Tibial nerve (tissue), 4 donors: Measurements from ENCODE around the gene SFMBT2. TPM values are rescaled to one million over a fixed set of nuclear protein-coding genes. Genes with fewer than 3 reads are reported as not detected.

Source experiments
- DNase-seq, 2 donors: peaks; one replicate each; pipeline ENCODE4 v3.0.0-alpha.2; 2019; ENCODE audit warnings: low spot score in 2 of 2
- H3K27ac ChIP-seq, 4 donors: fragments of 200-600 bp; sonication (generic) in 3 of 4; one replicate each; pipeline ENCODE4 v1.5.1; 2017 to 2019; ENCODE audit warnings: mild to moderate bottlenecking in 1 of 4
- H3K27me3 ChIP-seq, 2 donors: fragments of 200-600 bp; sonication (generic) in 1 of 2; one replicate each; pipeline versions ENCODE4 v1.5.1 to v1.6.0; 2017 to 2019
- H3K36me3 ChIP-seq, 3 donors: fragments of 200-600 bp; sonication (generic); one replicate each; pipeline ENCODE4 v1.5.1; 2018 to 2019
- H3K4me1 ChIP-seq, 4 donors: fragments of 200-600 bp; sonication (generic) in 3 of 4; one replicate each; pipeline ENCODE4 v1.5.1; 2017 to 2019
- H3K4me3 ChIP-seq, 4 donors: fragments of 200-600 bp; sonication (generic) in 3 of 4; one replicate each; pipeline ENCODE4 v1.5.1; 2017 to 2019; ENCODE audit warnings: mild to moderate bottlenecking in 1 of 4, moderate library complexity in 1 of 4
- H3K9me3 ChIP-seq, 4 donors: fragments of 200-600 bp; sonication (generic) in 3 of 4; one replicate each; pipeline ENCODE4 v1.5.1; 2017 to 2019
- CTCF ChIP-seq, 5 experiments: fragments of 200-600 bp in 3 of 5; fragments of 450-650 bp in 2 of 5; sonication (generic) in 3 of 5; IDR thresholded peaks; one replicate each; pipeline ENCODE4 v1.5.1; 2016 to 2019; ENCODE audit warnings: antibody characterized with exemption in 5 of 5, mild to moderate bottlenecking in 3 of 5, moderate library complexity in 2 of 5
- EP300 ChIP-seq, 2 donors: sonication (generic); formaldehyde crosslinking; IDR thresholded peaks; one replicate each; pipeline ENCODE4 v1.6.1; 2017; ENCODE audit warnings: antibody characterized with exemption in 2 of 2, mild to moderate bottlenecking in 1 of 2
- POLR2A ChIP-seq, 2 donors: fragments of 450-650 bp; IDR thresholded peaks; one replicate each; pipeline ENCODE4 v1.6.1; 2017; ENCODE audit warnings: antibody characterized with exemption in 2 of 2, mild to moderate bottlenecking in 2 of 2, moderate library complexity in 2 of 2
- WGBS, 2 donors: methylation state at CpG; one replicate each; pipeline ENCODE4 v1.1.5; 2018; 5-methylcytosine and 5-hydroxymethylcytosine counted together
- total RNA-seq, 4 donors: library from RNA; depleted of rRNA; stranded (reverse); fragments of >200 nt; gene quantifications; one replicate each; pipeline ENCODE4 v1.1.0, GENCODE V29; 2016

Gene SFMBT2
- total RNA-seq, 4 donors from 2014 or later, result 10.2 to 24.0 (median 15.4) TPM

GRCh38 chr10:7130191-7130911, 280.5 kb downstream of the SFMBT2 start:
- no peaks in the 10 kb centered on the region for H3K9me3 ChIP-seq
- no peak overlapping the region for H3K27ac ChIP-seq
- TF ChIP-seq POLR2A (IDR thresholded peaks at IDR 0.05) (no peak), EP300 (IDR thresholded peaks at IDR 0.05) (no peak), CTCF (IDR thresholded peaks at IDR 0.05) (no peak)
- DNase-seq, result no peak
- H3K4me1 ChIP-seq, result no peaks in the 10 kb centered on the region
- no peaks in the 10 kb centered on the region for H3K27me3 ChIP-seq
- WGBS, 2 donors, result 86 to 92% methylated on average over 11 of the region's 11 CpGs
- no peak overlapping the region for H3K4me3 ChIP-seq
- H3K36me3 ChIP-seq, result no peaks in the 10 kb centered on the region

GRCh38 chr10:7123774-7124173, 287.1 kb downstream of the SFMBT2 start:
- H3K27ac ChIP-seq, result no peak overlapping the region
- DNase-seq, result no peak
- H3K4me3 ChIP-seq, result no peak overlapping the region
- no peaks in the 10 kb centered on the region for H3K36me3 ChIP-seq
- H3K27me3 ChIP-seq, result no peaks in the 10 kb centered on the region
- H3K9me3 ChIP-seq, result no peaks in the 10 kb centered on the region
- H3K4me1 ChIP-seq, result no peaks in the 10 kb centered on the region
- TF ChIP-seq CTCF (IDR thresholded peaks at IDR 0.05), result no peak
- no peak for TF ChIP-seq EP300 (IDR thresholded peaks at IDR 0.05)
- TF ChIP-seq POLR2A (IDR thresholded peaks at IDR 0.05), result no peak
- WGBS, 2 donors, result 24 to 32% methylated on average over 6 of the region's 6 CpGs

GRCh38 chr10:7122561-7122960, 288.3 kb downstream of the SFMBT2 start:
- H3K9me3 ChIP-seq, result no peaks in the 10 kb centered on the region
- H3K36me3 ChIP-seq, result no peaks in the 10 kb centered on the region
- no peak overlapping the region for H3K4me3 ChIP-seq
- H3K27me3 ChIP-seq, result no peaks in the 10 kb centered on the region
- H3K27ac ChIP-seq, result no peak overlapping the region
- H3K4me1 ChIP-seq, result no peaks in the 10 kb centered on the region
- no peak for DNase-seq
- WGBS, 2 donors, result 97 to 98% methylated on average over 3 of the region's 3 CpGs
- TF ChIP-seq EP300 (IDR thresholded peaks at IDR 0.05) (no peak), CTCF (IDR thresholded peaks at IDR 0.05) (no peak), POLR2A (IDR thresholded peaks at IDR 0.05) (no peak)

GRCh38 chr10:7121154-7121797, 289.6 kb downstream of the SFMBT2 start:
- H3K36me3 ChIP-seq, result no peaks in the 10 kb centered on the region
- H3K27ac ChIP-seq, result no peak overlapping the region

More at GRCh38 chr10:7121154-7121797, 289.6 kb downstream of the SFMBT2 start:
- 33 to 38% methylated on average over 10 of the region's 10 CpGs for WGBS, 2 donors
- TF ChIP-seq CTCF (IDR thresholded peaks at IDR 0.05) (peak; percentile 19 to 44 (median 37)), POLR2A (IDR thresholded peaks at IDR 0.05) (no peak), EP300 (IDR thresholded peaks at IDR 0.05) (no peak)
- DNase-seq, result peak in 1 of 2 donors; percentile 33
- H3K27me3 ChIP-seq, result no peaks in the 10 kb centered on the region
- no peak overlapping the region for H3K4me3 ChIP-seq
- H3K9me3 ChIP-seq, result no peaks in the 10 kb centered on the region
- H3K4me1 ChIP-seq, result no peaks in the 10 kb centered on the region
